ENCODE measurements around the gene RNF182. TPM values are rescaled to one million over a fixed set of nuclear protein-coding genes. Genes with fewer than 3 reads are reported as not detected.

Gene RNF182
- total and polyA plus RNA-seq, 9 of the 15 experiments (the other 6 are each of a cell fraction or from before 2014, with no cell fraction given): 12.8 to 22.8 (median 17.5) TPM

DNA sequence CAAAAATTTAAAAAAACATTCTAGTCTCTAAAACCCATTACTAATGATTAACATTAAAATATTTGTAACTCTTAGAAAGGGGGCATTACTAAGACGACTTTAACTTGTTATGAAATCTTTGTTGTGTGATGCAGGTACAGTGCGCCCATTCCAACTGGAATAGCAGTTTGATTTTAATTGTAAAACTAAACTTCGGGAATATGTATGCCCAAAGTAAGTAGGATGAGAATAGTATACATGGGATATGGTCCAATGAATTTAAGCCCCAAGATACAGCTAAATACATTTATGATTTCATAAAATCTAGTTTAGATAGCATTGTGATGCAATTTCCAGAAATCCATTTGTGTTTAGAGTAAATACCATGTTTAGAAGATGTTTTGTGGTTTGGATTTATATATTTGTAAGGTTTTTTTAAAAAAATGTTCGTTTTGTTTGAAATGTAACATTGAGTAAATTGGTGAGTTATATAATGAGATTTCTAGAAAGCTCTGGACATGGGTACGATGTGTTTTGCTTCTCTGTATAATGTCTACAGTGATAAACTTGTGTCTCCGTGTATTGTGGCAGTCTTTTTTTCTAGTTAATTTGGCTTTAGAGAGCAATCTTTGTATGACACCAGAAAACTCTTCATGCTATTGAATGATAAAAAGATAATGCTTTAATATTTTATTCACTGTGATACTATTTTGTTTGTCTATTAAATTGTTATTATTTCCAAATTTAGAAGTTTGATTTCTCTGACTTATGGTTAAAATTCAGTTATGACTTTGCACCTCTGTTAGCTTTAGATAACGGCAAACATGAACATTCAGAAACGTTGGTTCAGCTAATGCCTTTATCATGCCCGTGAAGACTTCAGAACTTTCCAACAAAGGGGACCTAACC, 54.8 kb downstream of the RNF182 start (continued):
- TF ChIP-seq, protein P1, sequence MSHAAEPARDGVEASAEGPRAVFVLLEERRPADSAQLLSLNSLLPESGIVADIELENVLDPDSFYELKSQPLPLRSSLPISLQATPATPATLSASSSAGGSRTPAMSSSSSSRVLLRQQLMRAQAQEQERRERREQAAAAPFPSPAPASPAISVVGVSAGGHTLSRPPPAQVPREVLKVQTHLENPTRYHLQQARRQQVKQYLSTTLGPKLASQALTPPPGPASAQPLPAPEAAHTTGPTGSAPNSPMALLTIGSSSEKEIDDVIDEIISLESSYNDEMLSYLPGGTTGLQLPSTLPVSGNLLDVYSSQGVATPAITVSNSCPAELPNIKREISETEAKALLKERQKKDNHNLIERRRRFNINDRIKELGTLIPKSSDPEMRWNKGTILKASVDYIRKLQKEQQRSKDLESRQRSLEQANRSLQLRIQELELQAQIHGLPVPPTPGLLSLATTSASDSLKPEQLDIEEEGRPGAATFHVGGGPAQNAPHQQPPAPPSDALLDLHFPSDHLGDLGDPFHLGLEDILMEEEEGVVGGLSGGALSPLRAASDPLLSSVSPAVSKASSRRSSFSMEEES (CRISPR knock-in tag; IDR thresholded peaks at IDR 0.05): no peak
- TF ChIP-seq, protein P2, sequence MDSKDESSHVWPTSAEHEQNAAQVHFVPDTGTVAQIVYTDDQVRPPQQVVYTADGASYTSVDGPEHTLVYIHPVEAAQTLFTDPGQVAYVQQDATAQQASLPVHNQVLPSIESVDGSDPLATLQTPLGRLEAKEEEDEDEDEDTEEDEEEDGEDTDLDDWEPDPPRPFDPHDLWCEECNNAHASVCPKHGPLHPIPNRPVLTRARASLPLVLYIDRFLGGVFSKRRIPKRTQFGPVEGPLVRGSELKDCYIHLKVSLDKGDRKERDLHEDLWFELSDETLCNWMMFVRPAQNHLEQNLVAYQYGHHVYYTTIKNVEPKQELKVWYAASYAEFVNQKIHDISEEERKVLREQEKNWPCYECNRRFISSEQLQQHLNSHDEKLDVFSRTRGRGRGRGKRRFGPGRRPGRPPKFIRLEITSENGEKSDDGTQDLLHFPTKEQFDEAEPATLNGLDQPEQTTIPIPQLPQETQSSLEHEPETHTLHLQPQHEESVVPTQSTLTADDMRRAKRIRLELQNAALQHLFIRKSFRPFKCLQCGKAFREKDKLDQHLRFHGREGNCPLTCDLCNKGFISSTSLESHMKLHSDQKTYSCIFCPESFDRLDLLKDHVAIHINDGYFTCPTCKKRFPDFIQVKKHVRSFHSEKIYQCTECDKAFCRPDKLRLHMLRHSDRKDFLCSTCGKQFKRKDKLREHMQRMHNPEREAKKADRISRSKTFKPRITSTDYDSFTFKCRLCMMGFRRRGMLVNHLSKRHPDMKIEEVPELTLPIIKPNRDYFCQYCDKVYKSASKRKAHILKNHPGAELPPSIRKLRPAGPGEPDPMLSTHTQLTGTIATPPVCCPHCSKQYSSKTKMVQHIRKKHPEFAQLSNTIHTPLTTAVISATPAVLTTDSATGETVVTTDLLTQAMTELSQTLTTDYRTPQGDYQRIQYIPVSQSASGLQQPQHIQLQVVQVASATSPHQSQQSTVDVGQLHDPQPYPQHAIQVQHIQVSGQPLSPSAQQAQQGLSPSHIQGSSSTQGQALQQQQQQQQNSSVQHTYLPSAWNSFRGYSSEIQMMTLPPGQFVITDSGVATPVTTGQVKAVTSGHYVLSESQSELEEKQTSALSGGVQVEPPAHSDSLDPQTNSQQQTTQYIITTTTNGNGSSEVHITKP (IDR thresholded peaks at IDR 0.05; ENCODE audit: partially characterized antibody): peak; percentile 8
- TF ChIP-seq NFRKB (IDR thresholded peaks at IDR 0.05; ENCODE audit: low read depth) (peak; percentile 86), MTA2 (IDR thresholded peaks at IDR 0.05; ENCODE audit: low read depth) (peak; percentile 73), ZNF165 (CRISPR knock-in tag; IDR thresholded peaks at IDR 0.05; ENCODE audit: borderline replicate concordance) (no peak), GTF2E2 (tag; IDR thresholded peaks at IDR 0.05) (peak; percentile 68; the same call in 1 of the 2 replicates), TRIM24 (IDR thresholded peaks at IDR 0.05) (peak; percentile 67), CEBPB (tag; IDR thresholded peaks at IDR 0.05) (peak; percentile 81), PTTG1 (tag; IDR thresholded peaks at IDR 0.05; ENCODE audit: low read depth) (0 out of 2 replicates have a peak, but pooled peaks have one; percentile 28), MAFG (tag; conservative IDR thresholded peaks at IDR 0.05) (peak; percentile 74), MAFK (IDR thresholded peaks at IDR 0.05; ENCODE audit: low read length) (peak; percentile 60; the same call in 1 of the 2 replicates), ATF1 (CRISPR knock-in tag; IDR thresholded peaks at IDR 0.05) (no peak), ATF1 (tag; IDR thresholded peaks at IDR 0.05) (0 out of 2 replicates have a peak, but pooled peaks have one; percentile 5), RAD51 (IDR thresholded peaks at IDR 0.05; ENCODE audit: borderline replicate concordance, low read depth) (0 out of 2 replicates have a peak, but pooled peaks have one; percentile 5), ZBTB17 (CRISPR knock-in tag; IDR thresholded peaks at IDR 0.05) (0 out of 2 replicates have a peak, but pooled peaks have one; percentile 15), NFE2L1 (tag; IDR thresholded peaks at IDR 0.05; ENCODE audit: borderline replicate concordance, low read depth) (0 out of 2 replicates have a peak, but pooled peaks have one; percentile 11), BRD9 (IDR thresholded peaks at IDR 0.05; ENCODE audit: low read depth, partially characterized antibody) (peak; percentile 92)
- TF ChIP-seq, protein P3, sequence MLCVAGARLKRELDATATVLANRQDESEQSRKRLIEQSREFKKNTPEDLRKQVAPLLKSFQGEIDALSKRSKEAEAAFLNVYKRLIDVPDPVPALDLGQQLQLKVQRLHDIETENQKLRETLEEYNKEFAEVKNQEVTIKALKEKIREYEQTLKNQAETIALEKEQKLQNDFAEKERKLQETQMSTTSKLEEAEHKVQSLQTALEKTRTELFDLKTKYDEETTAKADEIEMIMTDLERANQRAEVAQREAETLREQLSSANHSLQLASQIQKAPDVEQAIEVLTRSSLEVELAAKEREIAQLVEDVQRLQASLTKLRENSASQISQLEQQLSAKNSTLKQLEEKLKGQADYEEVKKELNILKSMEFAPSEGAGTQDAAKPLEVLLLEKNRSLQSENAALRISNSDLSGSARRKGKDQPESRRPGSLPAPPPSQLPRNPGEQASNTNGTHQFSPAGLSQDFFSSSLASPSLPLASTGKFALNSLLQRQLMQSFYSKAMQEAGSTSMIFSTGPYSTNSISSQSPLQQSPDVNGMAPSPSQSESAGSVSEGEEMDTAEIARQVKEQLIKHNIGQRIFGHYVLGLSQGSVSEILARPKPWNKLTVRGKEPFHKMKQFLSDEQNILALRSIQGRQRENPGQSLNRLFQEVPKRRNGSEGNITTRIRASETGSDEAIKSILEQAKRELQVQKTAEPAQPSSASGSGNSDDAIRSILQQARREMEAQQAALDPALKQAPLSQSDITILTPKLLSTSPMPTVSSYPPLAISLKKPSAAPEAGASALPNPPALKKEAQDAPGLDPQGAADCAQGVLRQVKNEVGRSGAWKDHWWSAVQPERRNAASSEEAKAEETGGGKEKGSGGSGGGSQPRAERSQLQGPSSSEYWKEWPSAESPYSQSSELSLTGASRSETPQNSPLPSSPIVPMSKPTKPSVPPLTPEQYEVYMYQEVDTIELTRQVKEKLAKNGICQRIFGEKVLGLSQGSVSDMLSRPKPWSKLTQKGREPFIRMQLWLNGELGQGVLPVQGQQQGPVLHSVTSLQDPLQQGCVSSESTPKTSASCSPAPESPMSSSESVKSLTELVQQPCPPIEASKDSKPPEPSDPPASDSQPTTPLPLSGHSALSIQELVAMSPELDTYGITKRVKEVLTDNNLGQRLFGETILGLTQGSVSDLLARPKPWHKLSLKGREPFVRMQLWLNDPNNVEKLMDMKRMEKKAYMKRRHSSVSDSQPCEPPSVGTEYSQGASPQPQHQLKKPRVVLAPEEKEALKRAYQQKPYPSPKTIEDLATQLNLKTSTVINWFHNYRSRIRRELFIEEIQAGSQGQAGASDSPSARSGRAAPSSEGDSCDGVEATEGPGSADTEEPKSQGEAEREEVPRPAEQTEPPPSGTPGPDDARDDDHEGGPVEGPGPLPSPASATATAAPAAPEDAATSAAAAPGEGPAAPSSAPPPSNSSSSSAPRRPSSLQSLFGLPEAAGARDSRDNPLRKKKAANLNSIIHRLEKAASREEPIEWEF (CRISPR knock-in tag; IDR thresholded peaks at IDR 0.05): peak; percentile 83
